Fibroblast of skin of scalp (primary cell): Measurements from ENCODE around the gene IQGAP3.
"Not testable (repeated sequence)": the region's sequence is repeated elsewhere in the genome, so short reads cannot be mapped to it uniquely, and the experiment has no call there.

Experiments used
- DNase-seq: peaks from one replicate; pipeline ENCODE4 v3.0.0-alpha.2; 2013

IQGAP3 gene

DNA sequence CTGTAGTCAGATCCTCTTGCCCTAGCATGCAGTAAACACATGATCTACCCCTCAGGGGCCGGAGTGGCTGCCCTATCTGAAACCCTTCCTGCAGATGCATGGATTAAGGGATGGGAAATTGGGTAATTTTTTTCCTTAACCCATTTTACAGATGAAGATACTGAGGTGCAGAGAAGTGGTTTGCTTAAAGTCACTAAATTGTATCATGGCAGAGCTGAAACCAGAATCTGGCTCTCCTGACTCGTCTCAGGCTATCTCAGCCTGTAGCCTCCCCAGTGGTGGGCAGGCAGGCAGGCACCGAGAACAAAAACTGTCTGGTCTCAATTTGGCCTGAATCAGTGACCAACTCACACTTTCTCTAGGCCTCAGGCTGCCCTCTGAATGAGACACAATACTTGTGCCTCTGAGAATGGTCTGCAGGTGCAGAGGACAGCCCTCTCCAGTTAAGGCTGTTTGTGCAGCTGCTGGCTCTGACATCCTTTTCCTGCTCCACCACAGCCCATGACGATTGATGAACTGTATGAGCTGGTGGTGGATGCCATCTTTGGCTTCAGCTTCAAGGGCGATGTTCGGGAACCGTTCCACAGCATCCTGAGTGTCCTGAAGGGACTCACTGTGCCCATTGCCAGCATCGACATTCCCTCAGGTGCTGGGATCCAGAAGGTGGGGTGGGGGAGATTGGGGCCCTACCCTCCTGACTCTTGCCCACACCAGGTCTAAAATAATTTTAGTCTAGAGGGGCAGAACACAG, 20.7 kb upstream of the IQGAP3 start:
- DNase-seq = no peak

DNA sequence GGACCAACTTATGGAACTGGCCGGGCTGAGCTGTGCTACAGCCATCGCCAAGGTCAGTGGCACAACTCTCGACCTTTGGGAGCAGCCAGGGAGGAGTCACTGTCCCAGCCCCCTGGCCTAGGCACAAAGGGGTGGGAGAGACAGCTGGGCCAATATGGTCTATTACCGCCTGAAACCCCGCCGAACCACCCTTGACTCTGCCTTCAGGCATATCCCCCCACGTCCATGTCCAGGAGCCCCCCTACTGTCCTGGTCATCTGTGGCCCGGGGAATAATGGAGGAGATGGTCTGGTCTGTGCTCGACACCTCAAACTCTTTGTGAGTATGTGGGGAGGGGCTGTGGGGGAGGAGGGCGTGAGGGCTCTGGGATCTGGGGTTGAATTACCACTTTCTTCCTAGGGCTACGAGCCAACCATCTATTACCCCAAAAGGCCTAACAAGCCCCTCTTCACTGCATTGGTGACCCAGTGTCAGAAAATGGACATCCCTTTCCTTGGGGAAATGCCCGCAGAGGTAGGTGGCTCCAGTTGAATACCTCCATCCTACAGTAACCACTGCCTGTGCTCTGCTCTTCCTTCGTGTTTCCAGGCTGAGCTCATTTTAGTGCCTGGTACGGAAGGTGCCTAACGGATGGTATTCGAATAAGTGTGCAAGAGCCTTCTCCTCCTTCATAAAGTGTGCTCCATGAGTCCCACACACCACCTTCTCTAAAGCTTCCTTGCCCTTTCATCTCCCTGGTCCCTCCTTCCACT, 20.0 kb upstream of the IQGAP3 start:
- DNase-seq = no peak

DNA sequence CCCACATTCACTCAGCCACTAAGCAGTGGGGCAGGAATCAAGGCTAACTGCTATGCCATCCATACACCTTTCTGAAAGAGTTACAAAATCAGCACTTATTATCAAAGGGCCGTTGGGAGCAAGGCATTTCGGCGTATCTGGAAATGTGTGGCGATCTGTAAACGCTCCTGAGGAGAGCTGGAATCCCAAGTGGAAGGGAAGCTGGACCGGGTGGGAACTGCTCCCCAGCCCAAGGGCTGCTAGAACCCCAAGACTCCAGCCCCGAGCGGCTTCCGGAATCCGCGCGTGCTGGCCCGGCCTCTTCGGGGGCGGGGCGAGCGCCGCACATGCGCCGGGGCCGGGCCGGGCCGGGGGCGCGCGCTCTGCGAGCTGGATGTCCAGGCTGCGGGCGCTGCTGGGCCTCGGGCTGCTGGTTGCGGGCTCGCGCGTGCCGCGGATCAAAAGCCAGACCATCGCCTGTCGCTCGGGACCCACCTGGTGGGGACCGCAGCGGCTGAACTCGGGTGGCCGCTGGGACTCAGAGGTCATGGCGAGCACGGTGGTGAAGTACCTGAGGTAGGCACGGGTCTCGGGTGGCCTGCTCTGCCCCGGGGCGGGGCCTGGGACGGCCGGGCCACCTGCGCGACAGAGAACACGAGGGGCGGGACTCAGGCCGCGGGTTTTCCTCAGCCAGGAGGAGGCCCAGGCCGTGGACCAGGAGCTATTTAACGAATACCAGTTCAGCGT, 19.2 kb upstream of the IQGAP3 start, which contains the start of gene NAXE:
TSS of gene NAXE (plus strand) at position 345 of the 726 bp plus-strand sequence. CDS start at position 374, 29 bp downstream.
- peak; percentile 67 for DNase-seq

DNA sequence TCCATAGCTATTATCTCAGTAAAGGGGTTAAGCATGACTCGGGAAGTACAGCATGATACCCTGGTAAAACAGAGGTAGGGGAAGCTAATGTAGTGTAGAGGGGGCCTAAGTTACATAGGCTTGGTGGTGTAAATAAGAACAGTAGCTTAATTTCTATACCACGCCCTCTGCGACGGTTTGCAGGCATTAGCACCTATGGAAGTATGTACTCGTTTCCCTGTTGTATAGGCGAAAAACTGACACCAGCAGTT, 18.7 kb upstream of the IQGAP3 start:
- DNase-seq = no peak

DNA sequence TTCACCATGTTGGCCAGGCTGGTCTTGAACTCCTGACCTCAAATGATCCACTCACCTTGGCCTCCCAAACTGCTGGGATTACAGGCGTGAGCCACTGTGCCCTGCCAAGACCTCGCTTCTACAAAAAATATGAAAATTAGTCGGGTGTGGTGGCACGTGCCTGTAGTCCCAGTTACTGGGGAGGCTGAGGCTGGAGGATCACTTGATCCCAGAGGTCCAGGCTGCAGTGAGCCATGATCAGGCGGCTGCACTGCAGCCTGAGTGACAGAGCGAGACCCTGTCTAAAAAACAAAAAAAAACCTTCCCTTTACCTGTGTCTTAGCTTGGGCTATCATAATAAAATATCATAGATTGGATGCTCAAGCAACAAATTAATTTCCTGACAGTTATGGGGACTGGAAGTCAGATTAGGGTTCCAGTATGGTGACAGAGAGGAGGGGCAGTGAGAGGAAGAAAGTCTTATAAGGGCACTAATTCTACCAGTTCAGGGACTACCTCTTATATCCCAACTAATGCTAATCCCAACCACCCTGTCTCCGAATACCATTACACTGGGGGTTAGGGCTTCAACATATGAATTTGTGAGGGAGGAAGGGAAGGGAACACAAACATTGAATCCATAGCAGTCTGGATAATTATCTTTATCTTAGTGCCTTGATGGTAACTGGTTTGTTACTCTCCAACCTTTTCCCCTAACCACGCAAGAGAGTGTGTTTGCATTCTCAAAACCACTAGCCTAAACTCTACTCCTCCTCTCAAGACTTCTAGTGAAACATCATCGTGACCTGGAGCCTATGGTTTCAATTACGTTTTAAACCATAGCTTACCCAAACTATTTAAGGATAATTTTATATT, 18.2 kb upstream of the IQGAP3 start:
- DNase-seq = no peak

DNA sequence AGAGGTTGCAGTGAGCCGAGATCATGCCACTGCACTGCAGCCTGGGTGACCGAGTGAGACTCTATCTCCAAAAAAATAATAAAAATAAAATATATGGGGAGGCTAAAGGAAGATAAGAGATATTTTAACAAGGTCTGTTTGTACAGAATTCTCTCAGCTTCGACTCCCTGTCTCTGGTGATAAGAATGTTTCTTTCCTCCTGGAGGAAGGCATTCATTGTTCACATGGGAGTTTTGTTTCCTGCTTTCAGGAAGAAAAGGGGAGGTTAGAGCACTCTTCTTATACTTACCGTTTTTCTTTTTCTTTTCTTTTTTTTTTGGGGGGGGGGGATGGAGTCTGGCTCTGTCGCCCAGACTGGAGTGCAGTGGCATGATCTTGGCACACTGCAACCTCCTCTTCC, 17.2 kb upstream of the IQGAP3 start:
- DNase-seq = no peak

DNA sequence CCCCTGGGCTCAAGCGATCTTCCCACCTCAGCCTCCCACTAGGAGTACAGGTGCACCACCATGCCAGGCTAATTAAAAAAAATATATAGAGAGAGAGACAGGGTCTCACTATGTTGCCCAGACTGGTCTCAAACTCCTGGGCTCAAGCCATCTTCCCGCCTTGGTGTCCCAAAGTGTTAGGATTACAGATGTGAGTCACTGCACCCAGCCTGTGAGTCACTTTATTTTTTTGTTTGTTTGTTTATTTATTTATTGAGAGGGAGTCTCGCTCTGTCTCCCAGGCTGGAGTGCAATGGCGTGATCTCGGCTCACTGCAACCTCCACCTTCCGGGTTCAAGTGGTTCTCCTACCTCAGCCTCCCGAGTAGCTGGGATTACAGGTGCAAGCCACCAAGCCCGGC, 15.6 kb upstream of the IQGAP3 start:
- DNase-seq = not testable (repeated sequence)

DNA sequence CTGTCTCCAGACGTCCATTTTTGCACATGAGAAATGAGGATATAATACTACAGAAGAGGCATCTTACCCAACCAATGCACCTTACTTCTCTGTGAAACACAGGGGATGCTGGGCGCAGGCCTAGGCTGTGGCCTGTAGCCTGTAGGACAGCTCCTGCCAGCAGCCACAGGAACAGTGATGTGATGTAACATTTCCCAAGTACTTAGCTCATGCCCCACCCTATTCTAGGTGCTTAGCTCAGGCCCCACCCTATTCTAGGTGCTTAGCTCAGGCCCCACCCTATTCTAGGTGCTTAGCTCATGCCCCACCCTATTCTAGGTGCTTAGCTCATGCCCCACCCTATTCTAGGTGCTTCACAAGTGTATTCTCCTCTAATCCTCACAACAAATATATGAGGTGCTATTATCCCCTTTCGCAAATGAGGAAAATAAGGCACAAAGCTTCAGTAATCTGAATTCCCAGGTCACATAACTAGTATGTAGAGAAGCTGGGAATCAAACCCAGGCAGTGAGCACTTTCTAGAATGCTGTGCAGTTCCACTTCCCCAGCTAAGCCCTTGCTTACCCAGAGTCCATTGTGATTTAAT, 14.6 kb upstream of the IQGAP3 start:
- no peak for DNase-seq

DNA sequence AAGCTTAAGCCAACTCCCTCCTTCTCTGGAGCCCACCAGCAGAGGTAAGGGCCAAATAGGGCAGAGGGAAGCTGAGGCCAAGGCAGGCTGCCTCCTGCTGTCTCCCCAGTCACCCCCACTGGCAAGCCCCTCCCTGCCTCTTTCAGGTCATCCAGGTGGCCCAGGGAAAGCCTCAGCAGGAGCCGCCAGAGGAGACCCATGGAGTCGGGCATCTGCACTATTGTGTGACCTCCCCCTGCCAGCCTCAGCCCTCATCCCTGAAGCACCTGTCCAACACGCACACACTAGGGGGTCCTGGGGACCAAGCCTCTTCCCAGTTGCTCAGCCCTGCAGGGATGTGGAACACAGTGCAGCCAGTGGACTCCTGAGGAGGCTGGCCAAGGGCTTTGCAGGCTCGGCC, 14.0 kb upstream of the IQGAP3 start:
- DNase-seq = no peak

DNA sequence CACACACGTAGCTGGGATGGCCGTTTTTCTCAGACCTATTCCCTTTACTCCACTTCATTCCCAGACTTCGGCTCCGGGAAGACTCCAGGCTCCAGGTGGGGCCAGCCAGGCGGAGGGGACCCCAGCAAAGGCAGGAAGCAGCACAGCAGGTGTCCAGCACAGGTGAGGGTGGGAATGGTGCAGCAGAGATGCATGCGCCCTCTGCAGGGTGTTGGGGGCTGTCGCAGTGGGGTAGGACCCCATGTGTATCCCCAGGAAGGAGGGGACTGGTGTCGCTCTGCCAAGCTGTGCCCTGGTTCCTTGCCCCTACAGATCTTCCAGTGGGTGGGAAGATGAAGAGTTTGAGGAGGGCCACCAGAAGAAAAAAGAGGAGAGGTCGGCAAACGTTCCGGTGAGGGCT, 12.4 kb upstream of the IQGAP3 start:
- no peak for DNase-seq

DNA sequence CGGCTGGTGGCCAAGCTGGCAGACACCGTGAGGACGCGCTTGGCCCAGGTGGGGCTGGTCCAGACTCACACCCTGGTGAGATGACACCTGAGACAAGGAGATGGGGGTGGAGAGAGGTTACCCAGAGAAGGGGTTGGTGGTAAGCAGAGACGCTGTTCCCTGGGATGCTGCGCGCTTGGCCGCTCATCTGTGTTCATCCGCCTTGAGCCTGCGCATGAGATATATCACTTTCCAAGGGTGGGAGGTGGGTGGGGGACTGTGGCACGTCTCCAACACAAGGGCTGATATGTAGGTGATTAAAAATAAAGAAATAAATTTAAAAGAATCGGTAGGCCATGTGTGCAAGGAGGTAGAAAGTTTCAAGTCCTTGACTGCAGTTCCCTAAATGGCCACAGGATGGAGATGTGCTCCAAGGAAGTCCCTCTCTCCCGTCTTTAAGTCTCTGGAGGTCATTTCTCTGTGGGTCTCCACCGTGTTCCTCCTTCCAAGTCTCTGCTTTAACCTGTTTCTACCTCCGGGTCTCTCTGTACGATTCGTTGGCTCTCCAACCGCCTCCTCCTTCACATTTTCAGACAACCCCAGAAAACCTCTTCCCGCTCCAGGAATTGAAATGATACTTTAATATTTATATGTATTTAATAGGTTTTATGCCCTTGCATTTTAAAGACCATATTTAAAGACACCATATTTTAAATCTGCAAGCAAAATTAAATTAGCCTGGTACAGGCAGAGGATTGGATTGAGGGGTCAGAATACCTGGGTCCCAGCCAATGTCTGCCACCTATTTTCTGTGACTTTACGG, 11.7 kb upstream of the IQGAP3 start:
- DNase-seq = peak; percentile 75

DNA sequence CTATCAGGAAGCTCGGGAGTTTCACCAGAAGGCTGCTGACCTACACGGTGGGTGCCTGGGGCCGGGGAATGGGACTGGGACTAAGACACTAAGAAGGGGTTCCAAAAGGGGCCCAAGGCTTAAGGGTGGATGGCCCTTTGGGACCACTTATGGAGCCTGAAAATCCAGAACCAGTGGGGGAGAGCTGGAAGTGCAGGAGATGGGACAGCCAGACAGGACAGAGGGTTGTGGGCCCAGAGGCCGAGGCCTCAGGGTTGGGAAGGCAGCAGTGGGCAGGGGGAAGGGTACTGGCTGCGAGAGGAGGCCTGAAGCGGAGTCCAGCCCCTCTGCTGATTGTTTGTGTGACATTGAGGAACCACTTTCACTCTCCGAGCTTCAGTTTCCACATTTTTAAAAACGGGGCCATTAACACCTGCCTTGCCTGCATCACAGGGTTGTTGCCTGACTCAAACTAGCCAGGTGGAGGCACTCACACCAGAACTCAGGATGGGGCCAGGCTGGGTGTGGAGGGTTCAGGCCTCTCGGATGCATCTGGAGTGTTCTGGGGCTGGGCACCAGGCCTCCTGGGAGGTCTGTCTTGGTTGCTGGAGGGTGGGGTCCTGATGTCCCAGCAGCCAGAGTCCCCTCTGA, 10.1 kb upstream of the IQGAP3 start:
- no peak for DNase-seq

DNA sequence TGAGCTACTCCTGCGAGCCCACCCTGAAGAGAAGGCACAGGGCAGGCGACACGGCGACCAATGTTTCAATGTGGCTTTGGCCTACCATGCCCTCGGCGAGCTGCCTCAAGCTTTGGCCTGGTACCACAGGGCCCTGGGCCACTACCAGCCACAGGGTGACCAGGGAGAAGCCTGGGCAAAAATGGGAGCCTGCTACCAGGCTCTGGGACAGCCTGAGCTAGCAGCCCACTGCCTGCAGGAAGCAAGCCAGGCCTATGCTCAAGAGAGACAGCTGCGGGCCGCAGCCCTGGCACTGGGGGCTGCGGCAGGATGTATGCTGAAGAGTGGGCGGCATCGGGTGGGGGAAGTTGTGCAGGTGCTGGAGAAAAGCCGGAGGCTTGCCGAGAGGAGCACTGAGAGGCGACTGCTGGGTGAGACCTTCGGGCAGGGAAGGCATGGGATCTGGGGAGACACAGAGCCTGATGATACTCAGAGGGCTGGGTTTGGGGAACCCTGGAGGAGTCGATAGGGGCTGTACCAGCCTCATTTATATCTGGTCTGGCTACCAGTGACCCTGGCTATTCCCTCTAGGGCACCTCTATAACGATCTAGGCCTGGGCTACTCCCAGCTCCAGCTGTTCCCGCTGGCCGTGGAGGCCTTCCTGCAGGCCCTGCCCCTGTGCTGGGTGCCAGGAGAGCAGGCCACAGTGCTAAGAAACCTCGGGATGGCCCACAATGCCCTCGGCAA, 9.5 kb upstream of the IQGAP3 start:
- no peak for DNase-seq

DNA sequence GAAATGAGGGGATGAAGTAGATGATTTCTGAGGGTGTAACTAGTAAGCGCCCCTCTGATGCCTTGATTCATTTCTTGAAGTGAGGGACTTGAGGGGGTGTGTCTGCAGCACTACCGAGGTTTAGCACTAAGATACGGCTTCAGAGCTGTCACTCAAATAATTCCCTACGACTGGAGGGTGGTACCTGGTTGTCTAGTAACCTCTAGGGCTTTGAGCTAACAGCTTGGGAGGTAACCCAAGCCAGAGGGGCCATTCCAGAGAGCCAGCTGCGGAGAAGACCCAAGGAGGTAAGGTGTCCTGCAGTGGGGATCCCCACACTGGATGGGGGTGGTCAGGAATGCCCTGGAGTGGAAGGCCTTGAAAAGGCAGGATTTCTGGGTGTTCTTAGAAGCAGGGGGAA, 7.1 kb upstream of the IQGAP3 start, which contains the start of gene TTC24:
TSS of gene TTC24 (plus strand) at position 252 of the 400 bp plus-strand sequence. CDS start 1,642 bp downstream, outside the sequence.
- no peak for DNase-seq

DNA sequence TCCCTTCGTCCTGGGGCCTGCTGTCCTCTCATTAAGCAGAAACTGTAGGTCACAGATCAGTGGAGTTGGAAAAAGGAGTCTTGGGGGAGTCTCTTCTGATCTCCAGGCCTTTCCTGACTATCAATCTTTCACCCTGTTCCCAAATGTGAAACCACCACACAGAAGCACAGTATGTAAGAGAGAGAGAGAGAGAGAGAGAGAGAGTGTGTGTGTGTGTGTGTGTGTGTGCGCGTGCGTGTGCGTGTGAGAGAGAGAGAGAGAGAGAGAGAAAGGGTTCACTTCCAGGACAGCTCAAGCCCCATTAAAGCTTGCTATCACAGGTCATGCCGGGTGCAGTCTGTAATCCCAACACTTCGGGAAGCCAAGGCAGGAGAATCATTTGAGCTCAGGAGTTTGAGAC, 5.7 kb upstream of the IQGAP3 start:
- DNase-seq = no peak

DNA sequence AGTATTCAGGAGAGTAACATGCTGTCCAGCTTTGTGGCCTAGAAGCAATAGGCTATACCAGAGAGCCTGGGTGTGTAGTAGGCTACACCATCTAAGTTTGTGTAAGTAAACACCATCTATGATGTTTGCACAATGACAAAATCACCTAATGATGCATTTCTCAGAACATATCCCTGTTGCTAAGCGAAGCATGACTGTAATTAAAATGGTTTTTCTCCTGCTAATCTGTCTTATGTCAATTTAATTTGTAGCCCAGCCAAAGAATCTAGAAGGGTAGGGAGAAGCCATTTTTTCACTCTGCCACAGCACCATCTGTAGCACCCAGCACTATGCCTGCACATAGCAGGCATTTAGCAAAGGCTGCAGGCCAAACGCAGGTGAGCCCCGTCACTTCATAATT, 5.2 kb upstream of the IQGAP3 start:
- no peak for DNase-seq

DNA sequence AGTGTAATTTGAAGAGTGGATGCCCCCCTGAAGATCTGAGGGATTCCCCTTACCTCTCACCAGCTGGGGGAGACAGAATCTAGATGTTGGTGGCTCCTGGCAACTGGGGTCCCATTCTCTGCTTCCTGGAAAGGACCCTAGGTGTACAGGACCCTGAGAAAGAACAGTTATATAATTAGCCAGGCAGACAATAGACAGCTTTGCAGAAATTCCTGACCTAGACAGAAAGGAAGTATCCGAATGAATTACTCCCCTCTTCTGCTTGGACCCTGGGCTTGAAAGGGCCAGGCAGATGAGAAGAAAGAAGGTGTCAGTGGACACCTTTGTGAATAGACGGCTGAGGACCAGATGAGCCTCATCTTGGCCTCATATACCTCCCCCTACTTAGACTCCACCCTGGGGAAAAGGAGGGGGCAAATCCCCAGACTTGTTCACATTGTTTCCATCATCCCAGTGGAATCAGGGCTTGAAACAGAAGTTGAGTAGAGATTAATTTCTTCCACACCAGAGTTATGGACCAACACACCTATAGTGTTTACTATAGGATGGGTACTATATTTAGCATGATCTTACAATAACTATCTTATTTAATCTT, 1.8 kb upstream of the IQGAP3 start:
- no peak for DNase-seq

DNA sequence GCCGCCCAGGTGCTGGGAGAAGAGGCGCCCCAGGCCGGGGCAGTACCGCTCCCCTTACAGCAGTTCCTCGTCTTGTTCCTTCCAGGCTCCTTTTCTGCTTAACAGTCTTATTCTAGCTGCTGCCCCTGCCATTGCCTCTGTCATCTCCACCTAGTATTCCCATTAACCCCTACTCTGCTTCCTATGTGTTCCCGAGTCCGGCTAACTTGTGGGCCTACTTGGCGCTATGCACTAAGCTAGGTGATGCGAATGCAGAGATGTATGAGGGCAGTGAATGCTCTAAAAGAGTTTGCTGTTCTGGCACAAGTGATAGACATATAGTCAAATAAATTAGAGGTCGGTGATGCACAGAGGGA, 276 bp upstream of the IQGAP3 start:
- DNase-seq = no peak

DNA sequence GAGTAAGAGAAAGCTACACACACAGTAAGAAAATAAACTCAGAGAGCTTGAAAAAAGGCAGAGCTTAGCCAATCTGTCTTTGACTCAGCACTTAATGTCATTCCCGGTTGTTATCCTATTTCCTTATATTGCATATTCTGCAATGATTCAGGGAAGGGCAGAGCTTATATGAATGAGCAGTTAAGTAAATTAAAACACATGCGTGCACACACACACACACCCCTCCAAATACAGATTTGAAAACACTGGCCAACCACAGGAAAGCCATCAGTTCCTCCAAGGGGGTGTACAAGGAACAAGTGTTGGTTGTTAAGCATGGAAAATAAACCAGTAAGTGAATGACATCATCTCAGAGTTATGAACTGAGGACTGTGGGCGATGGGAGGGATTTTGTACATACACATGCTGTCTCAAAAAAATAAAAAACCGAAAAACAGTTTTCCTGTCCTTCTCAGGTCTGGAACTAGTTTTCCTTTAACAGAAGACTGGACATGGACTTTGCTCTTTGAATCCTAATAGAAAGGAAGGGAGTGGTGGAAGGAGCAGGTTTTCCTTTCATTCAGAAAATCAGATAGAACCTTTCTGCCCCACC, 1.0 kb downstream of the IQGAP3 start:
- DNase-seq = peak; percentile 91
